ENCODE data around the gene NTHL1.

DNA sequence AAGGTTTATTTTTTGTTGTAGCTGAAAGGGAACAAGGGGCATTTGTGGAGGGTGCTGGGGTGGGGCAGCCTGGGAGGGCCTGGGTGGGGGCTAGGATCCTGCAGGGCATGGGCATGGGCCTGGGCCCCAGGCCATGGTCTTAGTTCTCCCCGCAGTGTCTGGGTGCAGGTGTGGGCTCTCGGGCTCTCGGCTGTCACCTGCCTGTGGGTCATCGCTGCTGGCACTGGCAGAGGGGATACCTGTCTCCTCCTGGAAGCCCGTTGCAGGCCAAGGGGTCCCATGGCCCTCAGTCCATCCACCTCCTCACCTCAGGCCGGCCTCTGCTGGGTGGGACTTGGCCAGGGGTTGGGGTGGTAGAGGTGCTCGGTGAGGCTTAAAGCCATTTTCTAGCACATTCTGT lies 30.5 kb upstream of the NTHL1 start:
- TF ChIP-seq TCF12 (IDR thresholded peaks at IDR 0.05; ENCODE audit: low read depth) (no peak), CEBPB (IDR thresholded peaks at IDR 0.05) (no peak), TAF1 (IDR thresholded peaks at IDR 0.05; ENCODE audit: low read depth) (no peak), RAD21 (IDR thresholded peaks at IDR 0.05; ENCODE audit: low read depth) (no peak), NFIC (IDR thresholded peaks at IDR 0.05) (no peak), YY1 (IDR thresholded peaks at IDR 0.05; ENCODE audit: low read depth) (no peak)
- TF ChIP-seq, protein P1, sequence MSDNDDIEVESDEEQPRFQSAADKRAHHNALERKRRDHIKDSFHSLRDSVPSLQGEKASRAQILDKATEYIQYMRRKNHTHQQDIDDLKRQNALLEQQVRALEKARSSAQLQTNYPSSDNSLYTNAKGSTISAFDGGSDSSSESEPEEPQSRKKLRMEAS (IDR thresholded peaks at IDR 0.05): no peak
- TF ChIP-seq, protein P2, sequence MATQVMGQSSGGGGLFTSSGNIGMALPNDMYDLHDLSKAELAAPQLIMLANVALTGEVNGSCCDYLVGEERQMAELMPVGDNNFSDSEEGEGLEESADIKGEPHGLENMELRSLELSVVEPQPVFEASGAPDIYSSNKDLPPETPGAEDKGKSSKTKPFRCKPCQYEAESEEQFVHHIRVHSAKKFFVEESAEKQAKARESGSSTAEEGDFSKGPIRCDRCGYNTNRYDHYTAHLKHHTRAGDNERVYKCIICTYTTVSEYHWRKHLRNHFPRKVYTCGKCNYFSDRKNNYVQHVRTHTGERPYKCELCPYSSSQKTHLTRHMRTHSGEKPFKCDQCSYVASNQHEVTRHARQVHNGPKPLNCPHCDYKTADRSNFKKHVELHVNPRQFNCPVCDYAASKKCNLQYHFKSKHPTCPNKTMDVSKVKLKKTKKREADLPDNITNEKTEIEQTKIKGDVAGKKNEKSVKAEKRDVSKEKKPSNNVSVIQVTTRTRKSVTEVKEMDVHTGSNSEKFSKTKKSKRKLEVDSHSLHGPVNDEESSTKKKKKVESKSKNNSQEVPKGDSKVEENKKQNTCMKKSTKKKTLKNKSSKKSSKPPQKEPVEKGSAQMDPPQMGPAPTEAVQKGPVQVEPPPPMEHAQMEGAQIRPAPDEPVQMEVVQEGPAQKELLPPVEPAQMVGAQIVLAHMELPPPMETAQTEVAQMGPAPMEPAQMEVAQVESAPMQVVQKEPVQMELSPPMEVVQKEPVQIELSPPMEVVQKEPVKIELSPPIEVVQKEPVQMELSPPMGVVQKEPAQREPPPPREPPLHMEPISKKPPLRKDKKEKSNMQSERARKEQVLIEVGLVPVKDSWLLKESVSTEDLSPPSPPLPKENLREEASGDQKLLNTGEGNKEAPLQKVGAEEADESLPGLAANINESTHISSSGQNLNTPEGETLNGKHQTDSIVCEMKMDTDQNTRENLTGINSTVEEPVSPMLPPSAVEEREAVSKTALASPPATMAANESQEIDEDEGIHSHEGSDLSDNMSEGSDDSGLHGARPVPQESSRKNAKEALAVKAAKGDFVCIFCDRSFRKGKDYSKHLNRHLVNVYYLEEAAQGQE (IDR thresholded peaks at IDR 0.05; ENCODE audit: low read depth): no peak

All from Ishikawa (cell line).